Hypothalamus (tissue), 51 donors: Measurements from ENCODE around the gene LYRM1.
"Not testable (repeated sequence)": the region's sequence is repeated elsewhere in the genome, so short reads cannot be mapped to it uniquely, and the experiment has no call there.

ENCODE experiments used
- DNase-seq, 51 donors: peaks; one replicate each; lab custom pipeline; 2025; lab: John Stamatoyannopoulos, UW

Gene LYRM1

DNA sequence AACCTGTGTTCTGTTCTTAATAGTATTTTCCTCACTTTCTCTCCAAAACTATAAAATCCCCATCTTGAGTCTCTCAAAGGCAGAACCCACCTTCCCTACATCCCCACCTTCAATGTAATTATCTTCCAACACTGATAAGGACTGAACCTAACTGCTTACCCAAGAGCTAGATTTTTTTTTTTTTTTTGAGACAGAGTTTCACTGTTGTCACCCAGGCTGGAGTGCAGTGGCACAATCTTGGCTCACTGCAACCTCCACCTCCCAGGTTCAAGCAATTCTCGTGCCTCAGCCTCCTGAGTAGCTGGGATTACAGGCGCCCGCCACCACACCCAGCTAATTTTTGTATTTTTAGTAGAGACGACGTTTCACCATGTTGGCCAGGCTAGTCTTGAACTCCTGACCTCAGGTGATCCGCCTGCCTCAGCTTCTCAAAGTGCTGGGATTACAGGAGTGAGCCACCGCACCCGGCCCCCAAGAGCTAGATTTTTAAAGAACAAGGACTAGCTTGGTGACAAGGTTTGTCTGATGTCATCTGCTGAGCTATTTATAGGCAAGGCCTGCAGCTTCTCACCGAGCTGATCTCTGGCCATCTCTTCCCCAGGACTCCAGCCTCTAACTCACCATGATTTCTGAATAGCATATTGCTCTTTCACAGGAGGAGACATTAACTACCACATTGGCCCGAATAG lies 29.2 kb downstream of the LYRM1 start:
- not testable (repeated sequence) for DNase-seq

DNA sequence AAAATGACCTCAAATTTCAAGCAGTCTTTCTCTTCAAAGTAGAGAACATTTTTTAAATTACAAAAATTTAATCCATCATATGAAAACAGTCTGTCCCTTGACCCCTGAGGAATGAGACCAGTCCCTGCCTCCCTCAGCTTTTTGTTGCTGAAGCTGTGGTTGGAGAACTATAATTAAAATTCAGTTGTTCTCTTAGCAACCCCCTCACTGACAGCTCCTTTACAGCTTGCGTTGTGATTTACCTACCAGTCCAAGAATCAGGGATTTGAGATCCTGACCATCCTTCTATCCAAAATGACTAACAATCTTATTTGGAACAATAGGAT lies 29.8 kb downstream of the LYRM1 start:
- DNase-seq, result no peak

DNA sequence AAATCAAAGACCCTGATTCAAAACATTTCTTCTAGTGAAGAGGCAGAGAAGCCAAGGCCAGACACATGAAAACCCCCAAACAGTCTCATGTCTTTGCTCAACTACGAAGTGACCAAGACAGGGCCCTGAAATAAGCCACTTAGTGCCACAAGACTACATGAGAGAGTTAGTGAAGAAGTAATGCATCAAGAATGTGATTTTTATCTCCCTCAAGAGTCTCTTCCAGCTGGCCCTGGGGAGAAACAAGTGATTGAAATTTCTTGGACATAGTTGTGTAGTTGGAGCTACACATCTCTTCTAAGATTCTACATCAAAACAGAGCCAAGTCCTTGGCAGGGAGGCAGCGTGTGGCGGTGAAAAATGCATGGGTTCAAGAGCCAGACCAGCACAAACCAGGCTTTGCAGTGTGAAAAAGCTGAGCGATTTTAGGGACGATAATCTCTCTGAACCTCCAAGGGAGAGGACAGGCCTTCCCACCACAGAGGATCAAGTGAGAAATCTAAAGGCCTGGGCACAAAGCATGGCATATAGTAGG lies 30.6 kb downstream of the LYRM1 start:
- DNase-seq, result no peak

DNA sequence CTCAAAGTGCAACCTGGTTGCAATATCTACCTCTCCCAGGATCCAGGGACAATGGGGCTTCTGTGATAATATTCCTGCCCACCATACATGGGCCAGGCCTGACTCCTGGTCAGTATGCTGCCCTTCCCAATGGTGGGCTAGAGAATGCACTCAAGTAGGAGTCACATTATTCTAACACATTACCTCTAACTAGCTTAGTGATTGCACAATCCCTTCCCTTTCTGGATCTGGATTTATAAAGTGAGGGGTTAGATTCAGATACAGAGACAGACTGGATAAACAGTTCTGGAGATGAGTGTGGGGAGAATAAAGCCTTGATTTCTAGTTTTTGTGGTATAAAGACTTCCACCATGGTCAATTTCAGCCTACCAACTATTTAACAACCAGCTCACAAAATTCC lies 33.0 kb downstream of the LYRM1 start:
- DNase-seq, result no peak

DNA sequence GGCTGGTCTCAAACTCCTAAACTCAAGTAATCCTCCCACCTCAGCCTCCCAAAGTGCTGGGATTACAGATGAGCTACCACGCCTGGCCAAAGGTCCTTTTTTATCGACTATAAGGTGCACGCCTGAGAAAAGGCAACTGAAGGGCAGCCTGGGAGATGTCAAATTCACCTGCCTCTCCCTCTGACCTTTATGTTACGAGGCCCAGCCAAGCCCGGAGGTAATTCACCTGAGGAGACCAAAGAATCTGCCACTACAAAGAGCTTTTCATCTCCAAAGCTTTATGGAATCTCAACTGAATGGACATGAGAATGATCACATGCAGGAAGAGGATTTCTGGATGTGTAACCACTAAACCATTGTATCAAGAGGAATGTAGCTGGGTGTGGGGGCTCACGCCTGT lies 37.2 kb downstream of the LYRM1 start:
- no peak for DNase-seq

DNA sequence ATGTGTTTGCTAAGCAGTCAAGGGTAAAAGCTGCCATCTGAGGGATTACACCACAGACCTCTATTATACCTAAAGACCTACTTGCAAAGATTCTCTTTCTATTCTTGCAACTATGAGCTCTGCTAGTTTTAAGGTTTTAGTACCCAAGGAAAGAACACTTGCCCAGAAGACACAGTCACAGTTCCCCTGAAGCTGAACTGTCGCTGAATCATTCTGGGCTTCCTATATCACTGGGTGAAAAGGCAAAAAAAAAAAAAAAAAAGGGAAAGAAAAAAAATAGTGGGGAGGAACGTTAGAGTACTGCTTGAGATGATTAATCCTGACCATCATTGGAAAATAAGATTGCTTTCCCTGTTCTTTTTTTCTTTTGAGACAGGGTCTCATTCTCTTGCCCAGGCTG lies 37.9 kb downstream of the LYRM1 start:
- no peak for DNase-seq

DNA sequence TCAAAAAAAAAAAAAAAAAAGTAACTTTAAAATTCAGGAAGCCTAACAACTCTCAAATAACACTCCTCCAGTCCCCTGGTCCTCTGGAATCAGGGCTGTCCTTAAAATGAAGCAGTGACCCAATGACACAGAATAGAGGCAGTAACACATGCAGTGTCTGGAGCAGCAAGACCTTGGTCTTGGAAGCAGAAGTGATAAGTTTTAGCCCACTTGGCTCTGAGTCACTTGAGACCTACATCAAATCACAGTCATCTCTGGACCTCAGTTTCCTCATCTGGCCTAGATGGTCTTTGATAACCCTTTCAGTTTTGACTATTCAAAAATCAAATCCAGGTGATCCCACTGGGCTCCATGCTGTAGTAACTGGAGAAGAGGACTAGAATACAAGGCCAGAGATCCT lies 39.0 kb downstream of the LYRM1 start:
- DNase-seq, result no peak

DNA sequence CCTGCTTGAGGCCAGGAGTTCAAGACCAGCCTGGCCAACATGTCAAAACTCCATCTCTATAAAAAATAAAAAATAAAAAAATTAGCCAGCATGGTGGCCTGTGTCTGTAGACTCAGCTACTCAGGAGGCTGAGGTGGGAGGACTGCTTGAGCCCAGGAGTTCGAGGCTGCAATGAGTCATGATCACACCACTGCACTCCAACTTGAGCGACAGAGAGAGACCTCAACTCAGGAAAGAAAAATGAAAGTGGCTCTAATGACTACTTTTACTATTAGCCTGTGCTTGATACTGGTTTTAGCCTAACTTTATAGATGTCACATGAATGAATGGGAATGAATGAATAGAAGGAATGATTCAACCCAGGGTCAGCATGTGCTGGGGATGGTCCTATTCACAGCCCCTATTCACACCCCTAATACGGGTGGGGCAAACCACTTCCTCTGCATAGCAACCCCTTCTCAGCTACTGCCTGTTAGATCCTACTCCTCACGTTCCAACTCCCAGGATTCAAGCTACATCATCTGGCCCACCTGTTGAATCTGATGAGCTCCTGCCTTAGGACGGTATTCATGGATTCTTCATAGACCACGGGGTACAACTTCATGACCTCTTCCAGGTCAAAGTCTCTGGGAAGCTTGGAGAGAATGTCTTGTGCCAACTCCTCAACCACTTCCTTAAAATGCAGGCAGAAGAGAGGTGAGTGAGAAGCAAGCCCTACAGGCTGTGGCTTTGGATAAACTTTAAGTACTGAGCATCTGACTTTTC lies 40.5 kb downstream of the LYRM1 start:
- no peak for DNase-seq

DNA sequence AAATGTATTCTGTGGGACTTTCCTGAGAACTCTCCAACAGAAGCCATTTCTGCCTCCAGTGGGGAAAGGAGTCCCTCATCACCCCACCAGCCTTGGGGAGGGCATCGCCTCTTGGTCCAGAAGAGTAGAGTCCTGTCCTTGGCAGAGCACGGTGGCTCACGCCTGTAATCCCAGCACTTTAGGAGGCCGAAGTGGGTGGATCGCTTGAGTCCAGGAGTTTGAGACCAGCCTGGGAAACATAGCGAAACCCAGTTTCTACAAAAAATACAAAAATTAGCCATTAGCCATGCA lies 41.0 kb downstream of the LYRM1 start:
- no peak for DNase-seq

DNA sequence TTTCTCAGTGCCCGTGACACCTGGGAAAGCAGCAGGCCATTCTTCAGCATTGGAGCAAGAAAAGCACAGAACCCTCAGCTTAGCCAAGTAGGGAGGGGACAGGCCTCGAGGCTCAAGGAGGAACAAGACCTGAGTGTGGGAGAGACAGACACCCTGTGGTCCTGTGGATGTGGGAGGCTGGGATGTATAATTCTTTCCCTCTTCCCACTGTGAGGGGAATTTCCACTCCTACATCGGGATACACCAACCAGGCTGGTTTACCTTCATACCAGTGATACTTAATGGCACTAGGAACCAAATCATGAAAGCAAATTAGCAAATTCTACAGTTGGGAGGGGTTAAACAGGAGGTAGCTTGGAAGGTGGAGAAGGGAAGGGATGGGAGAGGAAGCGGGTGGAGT lies 41.7 kb downstream of the LYRM1 start:
- DNase-seq, result no peak

DNA sequence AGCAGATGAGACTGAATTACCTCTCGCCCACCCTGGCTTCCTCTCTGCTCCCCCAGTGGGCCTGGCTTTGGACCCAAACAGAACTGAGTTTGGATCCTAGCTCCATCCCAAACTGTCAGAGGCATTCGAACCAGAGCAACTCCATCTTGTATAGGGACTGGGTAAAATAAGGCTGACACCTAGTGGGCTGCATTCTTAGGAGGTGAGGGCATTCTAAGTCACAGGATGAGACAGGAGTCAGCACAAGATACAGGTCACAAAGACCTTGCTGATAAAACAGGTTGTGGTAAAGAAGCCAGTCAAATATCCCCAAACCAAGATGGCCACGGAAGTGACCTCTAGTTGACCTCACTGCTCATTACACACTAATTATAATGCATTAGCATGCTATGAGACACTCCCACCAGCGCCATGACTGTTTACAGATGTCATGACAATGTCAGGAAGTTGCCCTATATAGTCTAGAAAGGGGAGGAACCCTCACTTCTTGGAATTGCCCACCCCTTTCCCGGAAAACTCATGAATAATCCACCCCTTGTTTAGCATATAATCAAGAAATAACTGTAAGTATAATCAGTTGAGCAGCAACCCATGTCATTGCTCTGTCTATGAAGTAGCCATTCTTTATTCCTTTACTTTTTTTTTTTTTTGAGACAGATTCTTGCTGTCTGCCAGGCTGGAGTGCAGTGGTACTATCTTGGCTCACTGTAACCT lies 44.4 kb downstream of the LYRM1 start:
- DNase-seq, result no peak

DNA sequence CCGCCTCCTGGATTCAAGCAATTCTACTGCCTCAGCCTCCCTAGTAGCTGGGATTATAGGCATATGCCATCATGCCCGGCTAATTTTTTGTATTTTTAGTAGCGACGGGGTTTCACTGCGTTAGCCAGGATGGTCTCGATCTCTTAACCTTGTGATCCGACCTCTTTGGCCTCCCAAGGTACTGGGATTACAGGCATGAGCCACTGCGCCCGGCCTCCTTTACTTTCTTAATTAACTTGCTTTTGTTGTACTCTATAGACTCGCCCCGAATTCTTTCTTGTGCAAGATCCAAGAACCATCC lies 45.0 kb downstream of the LYRM1 start:
- DNase-seq, result not testable (repeated sequence)

DNA sequence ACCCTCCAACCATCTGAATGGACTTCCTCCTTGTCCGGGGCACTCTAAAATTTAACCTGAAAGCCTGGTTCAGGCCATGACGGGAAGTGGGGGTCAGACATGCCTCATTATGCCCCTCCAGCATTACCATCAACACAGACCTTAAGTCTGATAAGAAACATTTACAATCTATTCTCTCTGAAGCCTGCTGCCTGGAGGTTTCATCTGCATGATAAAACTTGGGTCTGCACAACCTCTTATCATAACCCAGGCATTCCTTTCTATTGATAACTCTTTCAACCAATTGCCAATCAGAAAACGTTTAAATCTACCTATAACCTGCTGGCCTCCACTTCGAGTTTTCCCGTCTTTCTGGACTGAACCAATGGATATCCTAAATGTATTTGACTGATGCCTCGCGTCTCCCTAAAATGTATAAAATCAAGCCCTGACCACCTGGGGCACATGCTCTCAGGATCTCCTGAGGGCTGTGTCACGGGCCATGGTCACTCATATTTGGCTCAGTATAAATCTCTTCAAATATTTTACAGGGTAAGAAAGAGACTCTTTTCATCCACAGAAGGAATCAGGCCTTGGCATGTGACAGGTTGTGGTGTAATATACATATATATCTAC lies 45.6 kb downstream of the LYRM1 start:
- no peak for DNase-seq

DNA sequence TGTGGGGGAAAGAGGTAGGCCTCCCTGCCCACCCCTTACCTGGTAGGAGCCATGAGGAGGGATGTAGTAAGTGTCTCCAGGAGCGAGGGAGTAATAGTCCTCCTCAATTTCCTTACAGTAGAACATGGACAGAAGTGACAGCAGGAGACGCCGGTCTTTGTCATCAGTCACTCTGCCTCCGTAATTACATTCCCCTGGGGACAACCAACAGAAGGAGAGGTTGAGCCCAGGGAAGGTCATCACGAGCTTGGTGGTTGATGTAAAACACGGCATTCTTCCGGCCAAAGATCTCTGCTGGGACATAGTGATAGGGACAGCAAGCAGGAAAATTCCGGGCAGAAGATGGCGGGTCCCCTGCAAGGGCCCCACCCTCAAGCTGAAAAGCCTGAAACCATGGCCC lies 47.9 kb downstream of the LYRM1 start:
- DNase-seq, result no peak

DNA sequence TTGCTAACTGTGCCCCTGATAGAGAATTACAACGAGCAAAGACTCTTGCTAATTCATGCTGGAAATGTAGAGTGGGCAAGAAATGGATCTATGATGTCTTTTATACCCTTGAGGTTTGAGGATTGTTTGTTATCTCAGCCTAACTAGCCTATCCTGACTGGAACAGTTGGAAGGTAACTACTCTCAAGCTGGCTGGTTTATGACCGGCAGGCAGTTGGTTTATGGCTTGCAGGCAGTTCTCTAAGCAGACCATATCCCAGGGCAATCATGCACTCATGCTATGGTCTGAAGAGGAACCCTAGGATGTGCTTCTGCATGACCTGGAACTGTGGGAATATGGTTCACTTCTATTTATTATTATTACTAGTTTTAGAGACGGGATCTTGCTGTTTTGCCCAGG lies 49.1 kb downstream of the LYRM1 start:
- DNase-seq, result no peak

DNA sequence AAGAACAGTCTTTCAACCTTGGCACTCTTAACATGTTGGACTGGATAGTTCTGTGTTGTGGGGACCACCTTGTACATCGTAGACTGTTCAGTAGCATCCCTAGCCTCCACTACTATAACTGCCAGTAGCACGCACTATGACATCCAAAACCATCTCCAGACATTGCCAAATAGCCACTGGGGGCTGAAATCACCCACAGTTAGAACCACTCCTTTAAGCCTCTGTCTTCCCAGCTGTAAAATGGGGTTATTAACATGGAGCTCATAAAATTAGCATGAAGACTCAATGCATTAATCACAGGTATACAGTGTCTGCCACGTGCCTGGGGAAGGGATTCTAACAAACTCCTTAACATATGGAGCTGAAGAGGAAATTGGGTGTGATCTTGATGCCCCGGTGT lies 49.7 kb downstream of the LYRM1 start:
- no peak for DNase-seq

DNA sequence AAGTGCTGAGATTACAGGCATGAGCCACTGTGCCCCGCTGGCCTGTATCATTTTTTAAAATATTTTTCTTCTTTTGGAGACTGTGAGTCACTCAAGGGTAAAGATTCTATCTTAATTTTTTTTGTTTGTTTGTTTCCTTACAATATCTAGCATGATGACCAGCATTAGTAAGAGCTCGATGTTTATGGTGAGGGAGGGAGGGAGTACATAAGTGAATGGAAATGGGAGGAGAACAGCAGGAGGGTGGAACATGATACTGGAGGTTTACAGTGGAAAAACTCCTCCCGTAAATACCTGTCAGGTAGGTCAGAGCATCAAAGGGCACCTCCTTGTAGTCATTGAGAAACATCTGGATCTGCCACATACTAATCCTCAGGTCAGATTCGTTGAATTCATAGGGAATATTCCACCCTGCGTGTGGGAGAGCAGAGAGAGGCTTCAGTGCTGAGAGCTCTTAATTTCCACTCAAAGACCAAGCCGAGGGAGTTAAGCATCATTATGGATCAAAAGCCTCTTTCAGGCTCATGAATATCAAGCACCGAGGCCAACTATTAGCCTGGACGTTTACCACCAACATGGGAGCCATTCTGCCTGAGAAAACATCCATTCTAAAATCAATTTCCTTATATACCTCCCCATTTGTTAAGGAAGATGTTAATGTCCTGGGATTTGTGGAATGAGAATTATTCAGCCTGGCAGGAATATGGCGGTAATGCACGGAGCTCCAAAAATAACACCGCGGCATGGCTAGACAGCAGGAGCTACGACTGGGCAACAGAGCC lies 51.8 kb downstream of the LYRM1 start:
- DNase-seq, result no peak

DNA sequence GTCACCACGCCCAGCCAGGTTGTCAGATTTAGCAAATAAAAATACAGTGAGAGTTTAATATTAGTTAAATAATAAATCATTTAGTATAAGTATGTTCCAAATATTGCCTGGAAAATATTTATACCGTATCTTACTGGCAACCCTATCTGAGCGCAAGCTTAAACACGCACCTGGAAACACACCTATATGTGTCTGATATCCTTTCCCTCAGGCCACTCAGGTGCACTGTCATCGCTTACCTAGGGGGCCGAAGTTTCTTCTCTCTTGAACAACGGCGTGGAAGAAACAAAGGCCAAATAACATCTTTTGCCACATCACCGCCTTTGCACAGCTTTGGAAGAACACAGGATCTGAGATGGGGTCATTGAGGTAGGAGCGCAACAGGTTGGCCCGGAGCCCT lies 54.0 kb downstream of the LYRM1 start:
- DNase-seq, result no peak

DNA sequence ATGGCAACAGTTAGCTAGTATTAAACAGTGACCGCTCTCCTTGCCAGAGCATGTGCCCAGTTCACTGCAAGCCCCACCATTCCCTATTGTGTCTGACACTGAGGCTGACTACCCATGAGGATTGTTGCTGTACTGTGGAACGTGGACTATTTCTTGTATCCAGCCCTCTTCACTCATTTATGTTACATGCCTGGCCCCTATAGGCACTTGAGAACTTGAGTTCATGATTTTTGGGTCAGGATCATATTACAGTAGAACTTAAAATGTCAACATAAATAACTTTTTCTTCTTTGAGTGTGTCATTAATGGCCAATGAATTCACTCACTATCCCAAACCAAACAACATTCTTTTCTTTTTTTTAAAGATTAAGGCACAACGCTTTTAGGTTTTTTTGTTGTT lies 55.7 kb downstream of the LYRM1 start:
- no peak for DNase-seq

DNA sequence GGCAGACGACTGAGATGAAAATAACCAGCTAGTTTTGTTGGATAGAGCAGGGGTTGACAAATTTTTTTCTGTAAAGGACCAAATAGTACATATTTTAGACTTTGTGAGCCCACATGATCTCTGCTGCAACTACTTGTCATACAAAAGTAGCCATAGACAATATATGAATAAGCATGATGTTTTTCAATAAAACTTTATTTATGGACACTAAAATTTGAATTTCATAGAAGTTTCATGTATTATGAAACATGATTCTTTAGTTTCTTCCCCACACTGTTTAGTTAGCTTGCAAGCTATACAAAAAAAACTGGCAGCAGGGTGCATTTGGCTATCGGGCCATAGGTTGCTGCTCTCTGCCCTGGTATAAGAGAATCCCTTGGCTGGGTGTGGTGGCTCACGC lies 56.6 kb downstream of the LYRM1 start:
- no peak for DNase-seq

DNA sequence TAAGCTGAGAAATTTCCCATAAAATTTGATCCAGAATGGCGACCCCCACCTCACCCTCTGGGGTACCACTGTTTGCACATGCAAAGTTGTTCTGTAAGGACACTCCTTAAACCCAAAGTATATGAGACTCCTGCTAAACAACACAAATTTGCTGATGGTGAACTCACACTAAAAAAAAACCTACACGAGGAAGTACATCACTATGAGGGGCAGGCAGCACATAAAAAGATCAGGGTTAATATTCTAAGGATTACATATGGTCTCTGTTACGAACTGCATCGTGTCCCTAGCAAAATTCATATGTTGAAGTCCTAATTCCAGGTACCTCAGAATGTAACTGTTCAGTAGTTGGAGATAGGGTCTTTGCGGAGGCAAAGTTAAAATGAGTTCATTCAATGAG lies 60.3 kb downstream of the LYRM1 start:
- no peak for DNase-seq
